Central memory CD8-positive, alpha-beta T cell (primary cell): Measurements from ENCODE around the gene NPSR1.

Source experiments
- ATAC-seq: fragments of 150-1000 bp; cut with Tn5 transposase; replicated peaks from 2 replicates; pipeline ENCODE4 v1.10.0; 2022; ENCODE audit warnings: mild to moderate bottlenecking, moderate FRiP score, moderate number of reproducible peaks; ENCODE audit not compliant: poor library complexity, severe bottlenecking; ENCODE audit errors: extremely low read depth
- DNase-seq, 2 donors: peaks; one replicate each; pipeline ENCODE4 v3.0.0; 2021; ENCODE audit warnings: low spot score in 2 of 2
- H3K27ac Mint-ChIP-seq: one replicate; pipeline ENCODE4 v1.8.0; 2022; ENCODE audit warnings: low read depth, mild to moderate bottlenecking, moderate library complexity, mixed read lengths
- H3K27me3 Mint-ChIP-seq: one replicate; pipeline ENCODE4 v1.8.0; 2022; ENCODE audit warnings: mixed read lengths
- H3K36me3 Mint-ChIP-seq: one replicate; pipeline ENCODE4 v1.8.0; 2022; ENCODE audit warnings: mild to moderate bottlenecking, moderate library complexity, mixed read lengths; ENCODE audit not compliant: insufficient read depth
- H3K4me1 Mint-ChIP-seq: one replicate; pipeline ENCODE4 v1.8.0; 2022; ENCODE audit warnings: mixed read lengths
- H3K4me3 Mint-ChIP-seq: one replicate; pipeline ENCODE4 v1.8.0; 2022; ENCODE audit warnings: mild to moderate bottlenecking, moderate library complexity, mixed read lengths
- H3K9me3 Mint-ChIP-seq: one replicate; pipeline ENCODE4 v1.8.0; 2022; ENCODE audit warnings: mixed read lengths

Gene NPSR1

GRCh38 chr7:34751725-34752643 is 94.0 kb downstream of the NPSR1 start:
- no peak for ATAC-seq
- no peak for DNase-seq
- Mint-ChIP-seq H3K4me3 (no peak overlapping the region), H3K9me3 (no peaks in the 10 kb centered on the region), H3K27me3 (peaks cover under 1% of the 10 kb centered on the region), H3K36me3 (no peaks in the 10 kb centered on the region), H3K4me1 (no peaks in the 10 kb centered on the region), H3K27ac (no peak overlapping the region)

GRCh38 chr7:34752929-34753328 is 94.9 kb downstream of the NPSR1 start:
- ATAC-seq (no peak), DNase-seq (no peak)
- H3K36me3 Mint-ChIP-seq = no peaks in the 10 kb centered on the region
- H3K9me3 Mint-ChIP-seq = no peaks in the 10 kb centered on the region
- no peak overlapping the region for H3K4me3 Mint-ChIP-seq
- H3K27ac Mint-ChIP-seq = no peak overlapping the region
- peaks cover 4% of the 10 kb centered on the region for H3K27me3 Mint-ChIP-seq
- no peaks in the 10 kb centered on the region for H3K4me1 Mint-ChIP-seq

- H3K27ac Mint-ChIP-seq = no peak overlapping the region
Measured at GRCh38 chr7:34755008-34755407, 97.0 kb downstream of the NPSR1 start.

DNA sequence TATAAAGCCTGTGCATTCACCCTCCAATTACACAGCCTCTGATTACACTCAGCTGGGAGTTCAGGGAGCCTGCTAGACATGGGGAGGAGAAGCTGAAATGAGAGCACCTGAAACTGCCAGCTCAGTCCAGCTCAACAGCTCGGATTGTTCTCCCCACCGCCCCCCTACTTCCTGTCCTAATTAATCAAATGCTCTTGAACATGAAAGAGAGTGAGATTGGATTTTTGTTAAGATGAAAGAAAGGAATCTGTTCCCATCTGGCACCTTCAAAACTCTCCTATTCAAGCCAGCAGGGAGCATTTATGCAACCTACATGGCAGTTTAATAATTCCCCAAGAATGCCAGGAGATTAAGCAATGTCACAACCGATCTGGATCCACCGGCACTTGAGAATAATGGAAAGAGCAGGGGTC is 98.0 kb downstream of the NPSR1 start:
- no peak overlapping the region for H3K27ac Mint-ChIP-seq
- H3K4me3 Mint-ChIP-seq = no peak overlapping the region
- no peak for ATAC-seq
- no peaks in the 10 kb centered on the region for H3K9me3 Mint-ChIP-seq
- H3K27me3 Mint-ChIP-seq = peaks cover 31% of the 10 kb centered on the region
- H3K4me1 Mint-ChIP-seq = no peaks in the 10 kb centered on the region
- no peaks in the 10 kb centered on the region for H3K36me3 Mint-ChIP-seq
- no peak for DNase-seq

More at GRCh38 chr7:34755008-34755407, 97.0 kb downstream of the NPSR1 start:
- Mint-ChIP-seq H3K4me1 (no peaks in the 10 kb centered on the region), H3K4me3 (no peak overlapping the region), H3K36me3 (no peaks in the 10 kb centered on the region), H3K9me3 (no peaks in the 10 kb centered on the region), H3K27me3 (peaks cover 21% of the 10 kb centered on the region)
- no peak for DNase-seq
- ATAC-seq = no peak

DNA sequence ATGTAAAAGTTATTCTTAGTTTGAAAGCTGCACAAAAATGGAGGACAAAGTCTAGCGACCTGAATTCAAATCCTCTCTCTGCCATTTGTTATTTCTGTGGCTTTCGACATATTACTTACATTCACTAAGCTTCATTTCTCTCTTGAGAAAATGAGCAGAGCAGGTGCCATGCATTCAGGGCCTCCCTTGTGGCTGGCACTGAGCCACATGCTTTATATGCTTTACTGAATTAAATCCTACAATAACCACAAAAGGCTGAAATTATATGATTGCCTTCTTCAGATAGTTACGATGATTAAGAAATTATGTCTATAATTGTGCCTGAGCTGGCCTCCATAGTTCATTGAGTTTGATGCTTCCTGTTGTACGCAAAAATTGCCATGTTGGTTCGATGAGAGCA is 98.7 kb downstream of the NPSR1 start:
- no peak for DNase-seq
- peaks cover 37% of the 10 kb centered on the region for H3K27me3 Mint-ChIP-seq
- no peaks in the 10 kb centered on the region for H3K4me1 Mint-ChIP-seq
- no peaks in the 10 kb centered on the region for H3K36me3 Mint-ChIP-seq
- no peak overlapping the region for H3K4me3 Mint-ChIP-seq
- ATAC-seq = no peak
- H3K27ac Mint-ChIP-seq = no peak overlapping the region
- no peaks in the 10 kb centered on the region for H3K9me3 Mint-ChIP-seq

DNA sequence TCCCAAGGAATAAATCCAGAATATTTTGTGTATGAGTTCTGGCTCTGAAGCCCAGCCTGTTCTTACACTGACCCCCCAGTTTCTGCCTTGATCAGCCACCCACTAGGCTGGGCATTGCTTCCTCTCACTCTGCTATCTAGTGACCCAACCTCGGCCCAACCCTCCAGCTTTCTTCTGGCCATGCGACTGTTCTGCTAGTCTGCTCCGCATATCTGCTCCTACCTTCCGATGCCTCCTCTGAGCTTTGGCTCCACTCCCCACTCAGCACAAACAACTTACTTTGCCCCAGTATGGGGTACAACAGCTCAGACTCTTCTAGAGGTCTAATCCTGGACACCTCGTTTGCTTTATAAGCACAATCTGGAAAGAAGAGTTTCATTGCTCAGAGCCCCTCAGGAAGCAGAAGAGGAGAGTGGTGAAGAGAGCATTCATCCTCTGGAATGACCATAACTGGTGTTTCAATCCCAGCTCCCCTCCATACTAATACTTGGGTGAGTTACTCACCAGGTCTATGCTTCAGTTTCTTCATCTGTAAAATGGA is 99.6 kb downstream of the NPSR1 start:
- no peaks in the 10 kb centered on the region for H3K9me3 Mint-ChIP-seq
- H3K4me1 Mint-ChIP-seq = no peaks in the 10 kb centered on the region
- ATAC-seq = no peak
- DNase-seq = no peak
- no peaks in the 10 kb centered on the region for H3K36me3 Mint-ChIP-seq
- H3K27me3 Mint-ChIP-seq = peaks cover 47% of the 10 kb centered on the region
- no peak overlapping the region for H3K27ac Mint-ChIP-seq
- no peak overlapping the region for H3K4me3 Mint-ChIP-seq

GRCh38 chr7:34758111-34758601 is 100.1 kb downstream of the NPSR1 start:
- H3K27ac Mint-ChIP-seq = no peak overlapping the region
- DNase-seq (no peak), ATAC-seq (no peak)
- no peaks in the 10 kb centered on the region for H3K4me1 Mint-ChIP-seq
- no peaks in the 10 kb centered on the region for H3K9me3 Mint-ChIP-seq
- no peak overlapping the region for H3K4me3 Mint-ChIP-seq
- H3K27me3 Mint-ChIP-seq = peaks cover 52% of the 10 kb centered on the region
- no peaks in the 10 kb centered on the region for H3K36me3 Mint-ChIP-seq

DNA sequence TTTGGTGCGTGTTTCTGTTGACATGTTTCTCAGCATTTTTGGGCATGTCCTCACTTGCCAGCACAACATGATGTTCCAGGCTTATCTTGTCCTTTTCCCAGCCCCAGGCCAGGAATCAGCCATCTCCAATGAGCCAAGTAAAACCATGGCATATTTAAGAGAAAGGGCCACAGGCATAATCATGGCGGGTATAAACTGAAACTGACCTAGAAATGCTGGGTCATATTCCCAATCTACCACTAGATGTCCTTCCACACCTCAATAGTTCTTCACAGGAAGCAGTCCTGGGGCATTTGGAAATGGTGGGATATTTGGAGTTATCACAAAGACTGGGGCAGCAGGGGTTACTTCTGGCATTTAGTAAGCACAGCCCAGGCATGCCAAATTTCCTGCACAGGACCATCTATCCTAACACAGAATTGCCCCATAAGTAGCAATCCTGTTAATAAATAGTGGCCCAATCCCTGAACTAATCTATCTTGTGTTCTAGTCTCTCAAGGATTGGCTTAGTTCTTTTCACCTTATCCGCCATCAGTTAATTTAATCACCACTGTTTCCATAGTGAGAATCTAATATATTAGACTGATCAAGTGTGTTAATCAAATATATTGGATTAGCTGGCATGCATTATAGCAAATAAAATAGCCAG is 101.6 kb downstream of the NPSR1 start:
- Mint-ChIP-seq H3K4me1 (no peaks in the 10 kb centered on the region), H3K36me3 (no peaks in the 10 kb centered on the region), H3K27ac (no peak overlapping the region), H3K4me3 (no peak overlapping the region), H3K9me3 (no peaks in the 10 kb centered on the region), H3K27me3 (peaks cover 58% of the 10 kb centered on the region)
- DNase-seq (no peak), ATAC-seq (no peak)

DNA sequence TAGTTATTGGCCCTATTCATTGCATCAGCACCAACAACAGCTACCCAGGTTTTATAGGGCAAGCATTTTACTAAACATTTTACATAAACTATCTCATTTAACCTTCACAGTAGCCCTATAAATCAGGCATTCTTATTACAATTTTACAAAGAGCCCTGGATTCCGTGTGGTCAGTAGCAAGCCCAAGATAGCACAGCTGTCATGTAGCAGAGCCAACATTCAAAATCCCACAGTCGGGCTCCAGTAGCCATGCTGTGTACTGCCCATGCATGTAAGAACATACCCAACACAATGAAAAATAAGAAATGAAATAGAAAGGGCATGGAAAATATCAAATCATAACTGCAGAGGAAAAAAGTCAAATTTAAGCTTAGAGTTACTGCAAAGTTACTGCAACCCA is 102.3 kb downstream of the NPSR1 start:
- DNase-seq (no peak), ATAC-seq (no peak)
- Mint-ChIP-seq H3K36me3 (no peaks in the 10 kb centered on the region), H3K9me3 (no peaks in the 10 kb centered on the region), H3K4me3 (no peak overlapping the region), H3K27ac (no peak overlapping the region), H3K4me1 (no peaks in the 10 kb centered on the region), H3K27me3 (peaks cover 58% of the 10 kb centered on the region)

DNA sequence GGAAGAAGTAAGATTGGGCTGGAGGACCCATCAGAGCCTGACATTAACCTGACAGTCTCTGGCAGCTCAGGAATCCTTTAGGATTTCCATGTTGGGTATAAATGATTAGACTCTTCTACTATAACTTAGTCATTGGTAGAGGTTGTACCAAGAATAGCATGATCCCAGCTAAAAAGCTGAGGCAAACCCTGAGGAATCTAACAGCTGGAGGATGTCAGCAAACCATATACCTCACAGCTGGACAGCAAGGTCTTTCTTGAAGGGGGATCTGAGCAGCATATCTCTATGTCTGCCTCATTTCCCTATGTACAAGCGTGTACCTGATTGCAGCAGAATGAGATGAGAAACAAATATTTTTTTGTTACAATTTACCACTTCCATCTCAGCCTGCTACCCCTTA is 103.2 kb downstream of the NPSR1 start:
- Mint-ChIP-seq H3K9me3 (no peaks in the 10 kb centered on the region), H3K36me3 (no peaks in the 10 kb centered on the region), H3K4me3 (no peak overlapping the region), H3K27me3 (peaks cover 58% of the 10 kb centered on the region), H3K27ac (no peak overlapping the region), H3K4me1 (no peaks in the 10 kb centered on the region)
- DNase-seq (no peak), ATAC-seq (no peak)

DNA sequence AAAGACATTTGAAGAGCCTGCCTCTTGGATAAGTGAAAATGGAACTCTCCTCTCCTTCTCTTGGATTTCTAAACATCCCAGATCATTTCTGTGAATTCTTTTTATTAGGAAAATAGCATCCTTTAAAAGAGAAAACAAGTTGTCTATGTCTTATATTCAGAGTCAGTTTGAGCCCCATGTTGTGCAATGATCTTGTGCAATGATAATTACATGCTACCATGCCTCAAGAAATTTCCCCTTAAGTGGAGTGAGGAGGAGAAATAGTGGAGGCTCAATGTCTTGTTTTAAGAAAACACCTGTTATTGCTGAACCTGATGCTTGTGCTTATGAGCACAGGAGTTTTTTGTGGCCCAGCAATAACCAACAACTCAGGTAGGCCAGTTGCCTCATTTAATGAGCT is 103.6 kb downstream of the NPSR1 start:
- no peaks in the 10 kb centered on the region for H3K4me1 Mint-ChIP-seq
- ATAC-seq = no peak
- peaks cover 58% of the 10 kb centered on the region for H3K27me3 Mint-ChIP-seq
- no peak overlapping the region for H3K4me3 Mint-ChIP-seq
- H3K27ac Mint-ChIP-seq = no peak overlapping the region
- no peaks in the 10 kb centered on the region for H3K36me3 Mint-ChIP-seq
- no peaks in the 10 kb centered on the region for H3K9me3 Mint-ChIP-seq
- DNase-seq = no peak

GRCh38 chr7:34762764-34763163 is 104.7 kb downstream of the NPSR1 start:
- Mint-ChIP-seq H3K36me3 (no peaks in the 10 kb centered on the region), H3K4me1 (no peaks in the 10 kb centered on the region), H3K9me3 (no peaks in the 10 kb centered on the region), H3K4me3 (no peak overlapping the region), H3K27ac (no peak overlapping the region), H3K27me3 (peaks cover 64% of the 10 kb centered on the region)
- DNase-seq (no peak), ATAC-seq (no peak)
